Pancreas (tissue), 10 donors: Measurements from ENCODE around the gene SLCO4C1. TPM values are rescaled to one million over a fixed set of nuclear protein-coding genes. Genes with fewer than 3 reads are reported as not detected.

Experiments used
- ATAC-seq, 4 donors: fragments of 200-7000 bp; cut with Tn5 transposase; one replicate each; pipeline versions ENCODE4 v1.8.0 to v1.9.1; 2020; ENCODE audit warnings: mild to moderate bottlenecking in 4 of 4, moderate library complexity in 4 of 4
- DNase-seq, 6 donors: peaks; one replicate each; pipeline ENCODE4 v3.0.0-alpha.2; 2020
- FAIRE-seq: peaks from 2 replicates; lab custom pipeline; 2012; peaks lifted over from hg19 to GRCh38; lab: Jason Lieb, UNC
- H3K27ac ChIP-seq, 4 donors: fragments of 200-600 bp; sonication (generic); 1 replicate in 3 of 4; 2 replicates in 1 of 4; pipeline versions ENCODE4 v1.5.0 to v1.8.0; 2020
- H3K27me3 ChIP-seq, 4 donors: fragments of 200-600 bp; one replicate each; pipeline ENCODE4 v1.8.0; 2021
- H3K36me3 ChIP-seq, 3 donors: fragments of 200-600 bp; sonication (generic) in 1 of 3; one replicate each; pipeline versions ENCODE4 v1.5.0 to v1.8.0; 2020 to 2021
- H3K4me1 ChIP-seq, 3 donors: fragments of 200-600 bp; one replicate each; pipeline ENCODE4 v1.8.0; 2021
- H3K4me3 ChIP-seq, 4 donors: fragments of 200-600 bp; sonication (generic) in 2 of 4; one replicate each; pipeline versions ENCODE4 v1.5.0 to v1.8.0; 2020 to 2021
- H3K9me3 ChIP-seq, 4 donors: fragments of 200-600 bp; one replicate each; pipeline ENCODE4 v1.8.0; 2021
- WGBS, 2 donors: extraction: QIAGEN DNeasy Blood & Tissue Kit; methylation state at CpG; one replicate each; pipeline ENCODE4 v1.1.7; 2013; 5-methylcytosine and 5-hydroxymethylcytosine counted together
- intact Hi-C, 3 donors: fragments of 100-400 bp; cut with DNase I; formaldehyde crosslinking; loops; one replicate each; pipeline versions ENCODE4 v1.11.1 to v1.14.2; 2022
- polyA plus RNA-seq, 2 donors: library from polyadenylated mRNA; stranded (reverse); fragments of 200-250 nt; gene quantifications; one replicate each; pipeline ENCODE4 v1.2.3, GENCODE V29; 2013
- total RNA-seq, 6 donors: library from RNA; stranded (reverse); fragmentation: NEBNext Ultra II Directional in 4 of 6; extraction: Animal tissue kit (Norgen Biotek cat#: 25700) in 4 of 6; gene quantifications; one replicate each; pipeline versions ENCODE4 v1.2.1 to v1.2.4, GENCODE V29; 2021 to 2023
- TF ChIP-seq, protein P1 (sequence below), 4 donors: fragments of 200-600 bp; sonication (generic) in 3 of 4; IDR thresholded peaks; one replicate each; pipeline versions ENCODE4 v1.5.0 to v1.8.0; 2021; ENCODE audit warnings: antibody characterized with exemption in 4 of 4
- donor health status: healthy with polysubstance abuse.
- donor health status: DM: no; HTN: no; CAD: no; lungs with moderate emphysema.
- donor health status: DM: no; HTN: no; CAD: no.
- donor health status: control.
- donor health status: control.
- donor health status: Bipolar disorder and iron deficiency.
- donor health status: DM: yes; HTN: yes; CAD: no.
- donor health status: DM: no; HTN: no; CAD: no.
- donor health status: DM: no; HTN: no; CAD: no.
- donor health status: DM: yes; HTN: yes; CAD: no.

Gene SLCO4C1
- total and polyA plus RNA-seq, 8 donors: 0.19 to 1.1 (median 0.63) TPM

DNA sequence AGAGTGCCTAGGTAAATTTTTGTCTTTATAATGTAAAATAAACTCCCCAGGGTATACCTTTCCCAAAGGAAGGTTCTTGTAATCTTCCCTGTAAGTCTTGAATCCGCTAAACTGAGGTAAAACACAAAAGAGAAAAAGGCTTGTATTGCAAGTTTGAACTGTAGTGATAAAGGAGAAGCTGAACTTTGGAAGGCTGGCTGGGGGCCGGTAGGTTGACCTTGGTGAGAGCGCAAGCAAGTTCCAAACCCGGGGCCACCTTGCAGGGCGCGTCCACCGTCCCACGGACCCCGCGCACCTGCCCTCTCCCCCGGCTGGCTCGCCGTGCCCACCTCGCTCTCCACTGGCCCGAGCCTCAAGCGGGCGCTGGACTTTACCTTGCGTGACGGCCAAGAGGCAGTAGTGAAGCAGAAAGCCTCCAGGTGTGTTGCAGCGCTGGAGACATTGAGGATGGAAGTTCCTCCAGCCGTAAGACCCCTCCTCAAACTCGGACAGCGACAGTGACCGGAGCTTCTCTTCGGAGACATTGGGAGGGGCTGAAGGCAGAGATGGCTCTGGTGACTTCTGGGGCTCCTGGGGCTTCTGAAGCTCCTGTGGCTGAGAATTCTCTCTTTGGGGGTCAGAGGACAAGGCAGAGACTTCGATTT is 428 bp downstream of the SLCO4C1 start:
- peaks cover 0 to 5% (median 4%) of the 10 kb centered on the region in 3 donors for H3K4me1 ChIP-seq
- peak overlapping the region in 2 of 4 donors; percentile 66 to 74 for H3K27ac ChIP-seq
- ATAC-seq: peak; percentile 44 to 66 (median 63)
- DNase-seq: peak; percentile 9 to 74 (median 48)
- no peak for FAIRE-seq
- no peaks in the 10 kb centered on the region for H3K27me3 ChIP-seq
- H3K36me3 ChIP-seq: no peaks in the 10 kb centered on the region
- intact Hi-C loops: no loop called here
- H3K9me3 ChIP-seq: no peaks in the 10 kb centered on the region
- H3K4me3 ChIP-seq: peak overlapping the region; percentile 43 to 62 (median 50)
- TF ChIP-seq, protein P1, sequence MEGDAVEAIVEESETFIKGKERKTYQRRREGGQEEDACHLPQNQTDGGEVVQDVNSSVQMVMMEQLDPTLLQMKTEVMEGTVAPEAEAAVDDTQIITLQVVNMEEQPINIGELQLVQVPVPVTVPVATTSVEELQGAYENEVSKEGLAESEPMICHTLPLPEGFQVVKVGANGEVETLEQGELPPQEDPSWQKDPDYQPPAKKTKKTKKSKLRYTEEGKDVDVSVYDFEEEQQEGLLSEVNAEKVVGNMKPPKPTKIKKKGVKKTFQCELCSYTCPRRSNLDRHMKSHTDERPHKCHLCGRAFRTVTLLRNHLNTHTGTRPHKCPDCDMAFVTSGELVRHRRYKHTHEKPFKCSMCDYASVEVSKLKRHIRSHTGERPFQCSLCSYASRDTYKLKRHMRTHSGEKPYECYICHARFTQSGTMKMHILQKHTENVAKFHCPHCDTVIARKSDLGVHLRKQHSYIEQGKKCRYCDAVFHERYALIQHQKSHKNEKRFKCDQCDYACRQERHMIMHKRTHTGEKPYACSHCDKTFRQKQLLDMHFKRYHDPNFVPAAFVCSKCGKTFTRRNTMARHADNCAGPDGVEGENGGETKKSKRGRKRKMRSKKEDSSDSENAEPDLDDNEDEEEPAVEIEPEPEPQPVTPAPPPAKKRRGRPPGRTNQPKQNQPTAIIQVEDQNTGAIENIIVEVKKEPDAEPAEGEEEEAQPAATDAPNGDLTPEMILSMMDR (IDR thresholded peaks at IDR 0.05): no peak
- WGBS, 2 donors: 1% methylated on average over 26 of the region's 26 CpGs

- DNase-seq: no peak
- peak overlapping the region in 2 of 4 donors; percentile 52 to 62 for H3K4me3 ChIP-seq
Measured at GRCh38 chr5:102294886-102295395, 1.1 kb downstream of the SLCO4C1 start.

DNA sequence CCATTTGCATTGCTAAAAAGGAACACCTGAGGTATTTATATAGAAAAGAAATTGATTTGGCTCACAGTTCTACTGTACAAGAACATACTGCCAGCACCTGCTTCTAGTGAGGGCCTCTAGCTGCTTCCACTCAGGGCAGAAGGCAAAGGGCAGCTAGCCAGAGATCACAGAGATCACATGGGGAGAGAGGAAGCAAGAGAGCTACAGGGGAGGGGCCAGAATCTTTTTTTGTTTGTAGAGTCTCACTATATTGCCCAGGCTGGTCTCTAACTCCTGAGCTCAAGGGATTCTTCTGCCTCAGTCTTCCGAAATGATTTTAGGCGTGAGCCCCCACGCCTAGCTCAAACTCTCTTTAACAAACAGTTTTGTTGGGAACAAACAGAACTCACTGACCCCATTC is 6.1 kb downstream of the SLCO4C1 start:
- TF ChIP-seq, protein P1 (IDR thresholded peaks at IDR 0.05): no peak
- Histone ChIP-seq H3K4me3 (no peak overlapping the region), H3K9me3 (no peaks in the 10 kb centered on the region), H3K27me3 (no peaks in the 10 kb centered on the region), H3K4me1 (peaks cover 0 to 6% (median under 1%) of the 10 kb centered on the region in 3 donors), H3K36me3 (no peaks in the 10 kb centered on the region), H3K27ac (no peak overlapping the region)
- whole genome bisulfite sequencing, 2 donors: 97 to 98% methylated on average over 3 of the region's 3 CpGs
- intact Hi-C loops: no loop called here
- ATAC-seq (peak in 1 of 4 donors; percentile 43), DNase-seq (no peak), FAIRE-seq (no peak)

More at GRCh38 chr5:102294886-102295395, 1.1 kb downstream of the SLCO4C1 start:
- intact Hi-C loops: no loop called here
- H3K27me3 ChIP-seq: no peaks in the 10 kb centered on the region
- H3K4me1 ChIP-seq: peaks cover 0 to 5% (median 4%) of the 10 kb centered on the region in 3 donors
- H3K9me3 ChIP-seq: no peaks in the 10 kb centered on the region
- TF ChIP-seq, protein P1 (IDR thresholded peaks at IDR 0.05): no peak
- WGBS, 2 donors: 26 to 35% methylated on average over 4 of the region's 4 CpGs
- ATAC-seq (no peak), FAIRE-seq (no peak)
- no peaks in the 10 kb centered on the region for H3K36me3 ChIP-seq
- no peak overlapping the region for H3K27ac ChIP-seq

DNA sequence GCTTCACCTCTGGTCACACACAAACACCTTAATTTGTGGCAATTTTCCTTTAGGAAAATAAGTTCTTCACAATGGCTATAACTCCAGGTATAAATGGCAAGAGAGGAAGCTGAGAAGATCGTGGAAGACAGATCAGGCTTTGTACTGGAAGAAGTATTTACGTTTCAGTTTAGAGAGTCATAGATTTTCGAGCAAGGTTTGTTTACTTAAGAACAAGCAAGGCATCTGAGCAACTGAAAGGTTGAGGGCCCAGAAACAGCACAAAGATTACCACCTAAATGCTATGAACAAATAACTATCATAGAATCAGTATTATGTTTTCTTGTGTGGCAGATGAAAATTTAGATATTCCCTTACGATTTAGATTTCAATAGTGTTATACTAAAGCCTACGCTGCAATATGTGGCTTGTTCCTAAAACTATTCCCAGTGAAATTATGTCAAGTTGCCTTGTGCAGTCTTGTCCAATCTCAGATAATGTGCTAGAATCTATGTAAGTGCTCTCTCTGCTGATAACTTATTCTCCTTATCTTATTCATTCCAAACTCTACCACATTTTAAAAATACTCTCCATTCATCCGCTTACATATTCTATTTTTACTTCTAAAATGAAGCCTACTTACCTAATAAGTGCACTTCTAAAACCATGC is 6.7 kb downstream of the SLCO4C1 start:
- intact Hi-C loops: no loop called here
- Histone ChIP-seq H3K9me3 (no peaks in the 10 kb centered on the region), H3K4me3 (no peak overlapping the region), H3K4me1 (peaks cover 0 to 6% (median 0%) of the 10 kb centered on the region in 3 donors), H3K27ac (no peak overlapping the region), H3K36me3 (no peaks in the 10 kb centered on the region), H3K27me3 (no peaks in the 10 kb centered on the region)
- peak in 3 of 4 donors; percentile 43 to 73 (median 59) for ATAC-seq
- TF ChIP-seq, protein P1 (IDR thresholded peaks at IDR 0.05): no peak
- no peak for FAIRE-seq
- 44 to 49% methylated on average over 6 of the region's 6 CpGs for WGBS, 2 donors
- DNase-seq: no peak
